ENCODE results near the gene GNG13.

DNA sequence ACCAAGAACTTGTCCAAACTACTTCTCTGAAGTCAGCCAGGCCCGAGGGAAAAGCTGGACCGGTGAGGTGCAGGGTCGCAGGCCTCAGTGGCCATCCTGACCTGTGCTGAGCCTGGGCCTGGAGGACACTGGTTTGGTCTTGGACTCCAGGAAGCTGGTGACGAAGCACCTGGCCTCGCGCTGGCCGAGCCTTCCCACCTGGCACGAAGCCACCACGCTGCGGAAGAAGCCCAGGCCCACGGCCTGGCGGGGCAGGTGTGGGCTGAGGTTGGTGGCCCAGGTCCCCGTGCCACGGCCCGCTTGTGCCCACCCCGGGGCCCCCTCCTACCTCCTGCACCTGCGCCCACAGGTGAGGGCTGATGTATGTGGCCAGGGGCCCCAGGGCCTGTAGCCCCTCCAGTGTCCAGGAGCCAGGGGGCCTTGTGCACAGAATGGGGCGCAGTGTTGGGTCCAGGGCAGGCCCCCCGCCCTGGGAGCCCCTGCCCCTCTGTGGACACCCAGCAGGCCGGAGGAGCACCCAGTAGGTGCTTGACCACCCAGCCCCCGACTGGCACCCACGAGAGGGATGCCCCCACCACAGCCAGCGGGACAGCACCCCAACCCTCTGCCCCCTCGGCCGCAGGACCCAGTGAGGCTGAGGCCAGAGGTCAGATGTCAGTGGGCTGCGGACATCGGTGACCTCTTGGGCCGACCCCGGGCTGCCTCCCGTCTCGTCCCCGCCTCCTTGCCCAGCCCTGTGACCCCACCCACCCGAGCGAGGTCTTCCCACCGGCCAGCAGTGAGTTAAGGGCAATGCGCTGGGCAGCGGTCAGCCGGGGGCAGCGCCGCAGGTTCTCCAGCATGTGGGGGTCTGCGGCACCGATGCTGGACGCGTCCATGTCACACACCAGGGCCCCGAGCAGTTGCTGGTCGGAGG lies 26.2 kb downstream of the GNG13 start:
- TF ChIP-seq EZH2 (IDR thresholded peaks at IDR 0.05; ENCODE audit: insufficient read depth, poor library complexity, severe bottlenecking) (no peak), EZH2phosphoT487 (IDR thresholded peaks at IDR 0.05; ENCODE audit: insufficient read depth, low read depth) (no peak)
